Parathyroid adenoma (tissue), 2 donors: ENCODE results near the gene ANG.

ENCODE experiments used
- H2AFZ ChIP-seq: fragments of 300-600 bp; sonication (generic); one replicate; pipeline ENCODE4 v1.7.0; 2017; ENCODE audit warnings: antibody characterized with exemption, mild to moderate bottlenecking
- H3K27ac ChIP-seq: fragments of 300-600 bp; sonication (generic); one replicate; pipeline ENCODE4 v1.7.0; 2017
- H3K27me3 ChIP-seq: fragments of 300-600 bp; sonication (generic); one replicate; pipeline ENCODE4 v1.7.0; 2017; ENCODE audit warnings: low read length; ENCODE audit not compliant: control insufficient read depth, insufficient read depth
- H3K36me3 ChIP-seq: fragments of 300-600 bp; sonication (generic); one replicate; pipeline ENCODE4 v1.7.0; 2017; ENCODE audit warnings: low read length; ENCODE audit not compliant: control insufficient read depth, insufficient read depth
- H3K4me1 ChIP-seq: fragments of 300-600 bp; sonication (generic); one replicate; pipeline ENCODE4 v1.7.0; 2017; ENCODE audit warnings: control low read depth
- H3K4me2 ChIP-seq: fragments of 300-600 bp; sonication (generic); one replicate; pipeline ENCODE4 v1.7.0; 2017; ENCODE audit warnings: low read length
- H3K4me3 ChIP-seq: fragments of 300-600 bp; sonication (generic); one replicate; pipeline ENCODE4 v1.7.0; 2017; ENCODE audit warnings: low read depth, low read length
- H3K79me2 ChIP-seq: fragments of 300-600 bp; sonication (generic); one replicate; pipeline ENCODE4 v1.7.0; 2017; ENCODE audit warnings: control low read depth
- H3K9ac ChIP-seq: fragments of 300-600 bp; sonication (generic); one replicate; pipeline ENCODE4 v1.7.0; 2017; ENCODE audit warnings: mild to moderate bottlenecking
- H3K9me3 ChIP-seq: fragments of 300-600 bp; sonication (generic); one replicate; pipeline ENCODE4 v1.7.0; 2017; ENCODE audit warnings: low read length; ENCODE audit not compliant: control insufficient read depth
- CTCF ChIP-seq: fragments of 300-600 bp; sonication (generic); IDR thresholded peaks from one replicate; pipeline ENCODE4 v1.7.0; 2017; ENCODE audit warnings: antibody characterized with exemption, mild to moderate bottlenecking
- donor health status: primary hyperparathyroidism.

Gene ANG

DNA sequence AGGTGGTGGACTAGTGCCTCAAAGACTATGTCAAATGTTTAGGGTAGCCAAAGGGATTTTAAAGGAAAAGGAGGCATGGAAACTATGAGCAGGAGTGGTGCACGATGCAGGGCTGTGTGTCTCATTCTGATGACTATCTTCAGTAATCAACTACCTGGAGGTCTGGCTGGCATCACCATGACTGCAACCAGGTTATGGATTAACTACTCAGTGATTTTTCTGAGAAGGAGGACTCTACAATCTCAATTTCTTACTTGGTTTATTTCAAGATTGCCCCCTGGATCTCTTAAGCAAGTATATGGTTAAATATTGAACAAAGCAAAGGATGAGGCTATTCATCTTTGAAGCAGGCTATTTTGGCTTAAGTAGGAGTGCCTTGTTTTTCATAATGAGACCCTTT lies 38.0 kb downstream of the ANG start:
- Histone ChIP-seq H3K4me3 (no peak overlapping the region), H3K27me3 (peaks cover 3% of the 10 kb centered on the region), H3K9me3 (no peaks in the 10 kb centered on the region), H3K4me1 (no peaks in the 10 kb centered on the region), H2AFZ (no peak overlapping the region), H3K79me2 (no peaks in the 10 kb centered on the region), H3K9ac (no peak overlapping the region), H3K36me3 (no peaks in the 10 kb centered on the region), H3K27ac (no peak overlapping the region), H3K4me2 (no peak overlapping the region)
- no peak for TF ChIP-seq CTCF

GRCh38 chr14:20730891-20731290 lies 42.3 kb downstream of the ANG start:
- Histone ChIP-seq H2AFZ (no peak overlapping the region), H3K27ac (no peak overlapping the region), H3K4me3 (no peak overlapping the region), H3K27me3 (no peaks in the 10 kb centered on the region), H3K9ac (no peak overlapping the region), H3K79me2 (no peaks in the 10 kb centered on the region), H3K4me1 (no peaks in the 10 kb centered on the region), H3K4me2 (no peak overlapping the region), H3K36me3 (no peaks in the 10 kb centered on the region), H3K9me3 (no peaks in the 10 kb centered on the region)
- TF ChIP-seq CTCF, result no peak

DNA sequence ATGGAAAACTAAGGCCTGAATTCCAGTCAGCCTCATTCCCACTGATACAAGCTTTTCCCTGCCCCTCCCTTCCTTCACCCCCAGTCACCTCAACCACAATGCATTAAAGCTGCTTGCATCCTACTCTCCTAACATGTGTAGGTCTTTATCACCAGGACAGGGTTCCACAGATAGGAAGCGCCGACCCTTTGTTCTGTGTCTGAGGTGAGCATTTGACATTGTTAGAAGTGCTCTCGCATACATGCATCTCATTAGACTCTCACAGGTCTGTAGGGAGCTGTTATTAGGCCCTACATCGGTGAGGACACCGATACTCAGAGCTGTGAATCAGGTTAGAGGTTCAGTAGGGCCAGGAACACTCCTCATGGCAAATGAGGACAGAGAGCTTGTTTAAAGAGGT lies 43.9 kb downstream of the ANG start:
- Histone ChIP-seq H3K27me3 (no peaks in the 10 kb centered on the region), H3K36me3 (no peaks in the 10 kb centered on the region), H3K4me3 (no peak overlapping the region), H3K4me1 (no peaks in the 10 kb centered on the region), H3K27ac (no peak overlapping the region), H2AFZ (no peak overlapping the region), H3K79me2 (no peaks in the 10 kb centered on the region), H3K9ac (no peak overlapping the region), H3K9me3 (no peaks in the 10 kb centered on the region), H3K4me2 (no peak overlapping the region)
- TF ChIP-seq CTCF, result no peak

GRCh38 chr14:20732979-20733635 lies 44.5 kb downstream of the ANG start:
- Histone ChIP-seq H3K4me2 (no peak overlapping the region), H3K27ac (no peak overlapping the region), H3K4me1 (no peaks in the 10 kb centered on the region), H3K9ac (no peak overlapping the region), H3K4me3 (no peak overlapping the region), H2AFZ (no peak overlapping the region), H3K36me3 (no peaks in the 10 kb centered on the region), H3K9me3 (no peaks in the 10 kb centered on the region), H3K79me2 (no peaks in the 10 kb centered on the region), H3K27me3 (no peaks in the 10 kb centered on the region)
- no peak for TF ChIP-seq CTCF
